ENCODE data around the gene NUMBL.

NUMBL gene
- long read RNA-seq, partial matches to known transcripts = 0 of 1 reads
- long read RNA-seq, other reads (novel, unspliced or antisense) = 1 of 1 reads

GRCh38 chr19:40690050-40690692 is at the start of gene NUMBL:
NUMBL (minus strand) TSS chr19:40690651; CDS start chr19:40690483, 168 bp downstream.
- peak within 1 kb of the TSS; percentile 91 for H3K27ac ChIP-seq (replicated peaks)
- TF ChIP-seq SPI1 (IDR thresholded peaks at IDR 0.05; ENCODE audit: borderline replicate concordance, low read depth) = no peak
- no peak for TF ChIP-seq POLR2AphosphoS5 (IDR thresholded peaks at IDR 0.05; ENCODE audit: low read depth)
- no peak for TF ChIP-seq GABPA (IDR thresholded peaks at IDR 0.05; ENCODE audit: low read depth)
- TF ChIP-seq, protein P1, sequence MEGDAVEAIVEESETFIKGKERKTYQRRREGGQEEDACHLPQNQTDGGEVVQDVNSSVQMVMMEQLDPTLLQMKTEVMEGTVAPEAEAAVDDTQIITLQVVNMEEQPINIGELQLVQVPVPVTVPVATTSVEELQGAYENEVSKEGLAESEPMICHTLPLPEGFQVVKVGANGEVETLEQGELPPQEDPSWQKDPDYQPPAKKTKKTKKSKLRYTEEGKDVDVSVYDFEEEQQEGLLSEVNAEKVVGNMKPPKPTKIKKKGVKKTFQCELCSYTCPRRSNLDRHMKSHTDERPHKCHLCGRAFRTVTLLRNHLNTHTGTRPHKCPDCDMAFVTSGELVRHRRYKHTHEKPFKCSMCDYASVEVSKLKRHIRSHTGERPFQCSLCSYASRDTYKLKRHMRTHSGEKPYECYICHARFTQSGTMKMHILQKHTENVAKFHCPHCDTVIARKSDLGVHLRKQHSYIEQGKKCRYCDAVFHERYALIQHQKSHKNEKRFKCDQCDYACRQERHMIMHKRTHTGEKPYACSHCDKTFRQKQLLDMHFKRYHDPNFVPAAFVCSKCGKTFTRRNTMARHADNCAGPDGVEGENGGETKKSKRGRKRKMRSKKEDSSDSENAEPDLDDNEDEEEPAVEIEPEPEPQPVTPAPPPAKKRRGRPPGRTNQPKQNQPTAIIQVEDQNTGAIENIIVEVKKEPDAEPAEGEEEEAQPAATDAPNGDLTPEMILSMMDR (IDR thresholded peaks at IDR 0.05; ENCODE audit: insufficient read depth, low read length) = no peak
- TF ChIP-seq, protein P2, sequence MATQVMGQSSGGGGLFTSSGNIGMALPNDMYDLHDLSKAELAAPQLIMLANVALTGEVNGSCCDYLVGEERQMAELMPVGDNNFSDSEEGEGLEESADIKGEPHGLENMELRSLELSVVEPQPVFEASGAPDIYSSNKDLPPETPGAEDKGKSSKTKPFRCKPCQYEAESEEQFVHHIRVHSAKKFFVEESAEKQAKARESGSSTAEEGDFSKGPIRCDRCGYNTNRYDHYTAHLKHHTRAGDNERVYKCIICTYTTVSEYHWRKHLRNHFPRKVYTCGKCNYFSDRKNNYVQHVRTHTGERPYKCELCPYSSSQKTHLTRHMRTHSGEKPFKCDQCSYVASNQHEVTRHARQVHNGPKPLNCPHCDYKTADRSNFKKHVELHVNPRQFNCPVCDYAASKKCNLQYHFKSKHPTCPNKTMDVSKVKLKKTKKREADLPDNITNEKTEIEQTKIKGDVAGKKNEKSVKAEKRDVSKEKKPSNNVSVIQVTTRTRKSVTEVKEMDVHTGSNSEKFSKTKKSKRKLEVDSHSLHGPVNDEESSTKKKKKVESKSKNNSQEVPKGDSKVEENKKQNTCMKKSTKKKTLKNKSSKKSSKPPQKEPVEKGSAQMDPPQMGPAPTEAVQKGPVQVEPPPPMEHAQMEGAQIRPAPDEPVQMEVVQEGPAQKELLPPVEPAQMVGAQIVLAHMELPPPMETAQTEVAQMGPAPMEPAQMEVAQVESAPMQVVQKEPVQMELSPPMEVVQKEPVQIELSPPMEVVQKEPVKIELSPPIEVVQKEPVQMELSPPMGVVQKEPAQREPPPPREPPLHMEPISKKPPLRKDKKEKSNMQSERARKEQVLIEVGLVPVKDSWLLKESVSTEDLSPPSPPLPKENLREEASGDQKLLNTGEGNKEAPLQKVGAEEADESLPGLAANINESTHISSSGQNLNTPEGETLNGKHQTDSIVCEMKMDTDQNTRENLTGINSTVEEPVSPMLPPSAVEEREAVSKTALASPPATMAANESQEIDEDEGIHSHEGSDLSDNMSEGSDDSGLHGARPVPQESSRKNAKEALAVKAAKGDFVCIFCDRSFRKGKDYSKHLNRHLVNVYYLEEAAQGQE (IDR thresholded peaks at IDR 0.05; ENCODE audit: insufficient replicate concordance, low read depth) = no peak
- H3K27me3 ChIP-seq (ENCODE audit: insufficient read depth, poor library complexity, severe bottlenecking) = no peaks in the 10 kb centered on the region
- peak within 1 kb of the TSS; percentile 56 for H3K4me3 ChIP-seq (replicated peaks; ENCODE audit: insufficient read depth, low read length)
- no peak for DNase-seq (ENCODE audit: low read depth in 1 of 2, low spot score in 1 of 2)

- no peak for DNase-seq (ENCODE audit: low read depth in 1 of 2, low spot score in 1 of 2)
- Histone ChIP-seq H3K4me3 (replicated peaks; ENCODE audit: insufficient read depth, low read length) (no peak overlapping the region), H3K27me3 (ENCODE audit: insufficient read depth, poor library complexity, severe bottlenecking) (no peaks in the 10 kb centered on the region), H3K27ac (replicated peaks) (no peak overlapping the region)
- TF ChIP-seq POLR2AphosphoS5 (IDR thresholded peaks at IDR 0.05; ENCODE audit: low read depth) (no peak), GABPA (IDR thresholded peaks at IDR 0.05; ENCODE audit: low read depth) (no peak), SPI1 (IDR thresholded peaks at IDR 0.05; ENCODE audit: borderline replicate concordance, low read depth) (no peak)
- TF ChIP-seq, protein P1 (IDR thresholded peaks at IDR 0.05; ENCODE audit: insufficient read depth, low read length) = no peak
- TF ChIP-seq, protein P2 (IDR thresholded peaks at IDR 0.05; ENCODE audit: insufficient replicate concordance, low read depth) = no peak
Observed at GRCh38 chr19:40739030-40739839, 48.8 kb upstream of the NUMBL start.

- Histone ChIP-seq H3K27me3 (ENCODE audit: insufficient read depth, poor library complexity, severe bottlenecking) (no peaks in the 10 kb centered on the region), H3K4me3 (replicated peaks; ENCODE audit: insufficient read depth, low read length) (no peak overlapping the region), H3K27ac (replicated peaks) (no peak overlapping the region)
- TF ChIP-seq GABPA (IDR thresholded peaks at IDR 0.05; ENCODE audit: low read depth) = no peak
- TF ChIP-seq SPI1 (IDR thresholded peaks at IDR 0.05; ENCODE audit: borderline replicate concordance, low read depth) = no peak
- TF ChIP-seq, protein P2 (IDR thresholded peaks at IDR 0.05; ENCODE audit: insufficient replicate concordance, low read depth) = no peak
- DNase-seq (ENCODE audit: low read depth in 1 of 2, low spot score in 1 of 2) = no peak
Observed at GRCh38 chr19:40737102-40737644, 46.7 kb upstream of the NUMBL start.
